AG09309 (cell line): ENCODE data around the gene MAST4.

ENCODE experiments used
- DNase-seq: peaks from one replicate; pipeline ENCODE4 v3.0.0-alpha.2; 2010; ENCODE audit warnings: low read depth
- H3K4me3 ChIP-seq: 2 replicates; pipeline ENCODE4 v1.5.1; 2011; ENCODE audit warnings: mild to moderate bottlenecking, low read depth, low read length, moderate library complexity; ENCODE audit not compliant: control insufficient read depth
- TF ChIP-seq, protein P1 (sequence below): IDR thresholded peaks from 2 replicates; pipeline ENCODE4 v1.5.1; 2011; ENCODE audit warnings: mild to moderate bottlenecking, low read depth, low read length, inconsistent platforms; ENCODE audit not compliant: insufficient read depth, control insufficient read depth; ENCODE audit errors: missing control alignments

Gene MAST4

DNA sequence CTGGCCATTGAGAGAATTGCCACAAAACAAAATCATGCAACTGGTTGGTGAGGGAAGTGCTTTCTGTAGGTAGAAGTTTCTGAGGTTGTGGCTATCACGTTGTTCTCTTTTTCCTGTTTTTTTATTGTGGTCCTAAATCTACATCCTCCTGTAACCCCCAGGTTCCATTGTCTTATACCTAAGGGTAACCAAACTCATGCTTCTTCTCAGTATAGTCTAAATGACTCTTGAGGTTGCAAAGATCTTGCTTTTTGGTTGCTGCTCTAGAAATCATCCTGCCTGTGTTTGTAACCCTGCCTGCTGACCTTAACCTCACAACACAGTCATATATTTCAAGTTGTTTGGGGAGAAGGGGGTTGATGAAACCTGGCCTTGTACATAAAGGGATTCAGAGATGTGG lies 327.3 kb downstream of the MAST4 start:
- H3K4me3 ChIP-seq, result no peak overlapping the region
- no peak for DNase-seq
- TF ChIP-seq, protein P1, sequence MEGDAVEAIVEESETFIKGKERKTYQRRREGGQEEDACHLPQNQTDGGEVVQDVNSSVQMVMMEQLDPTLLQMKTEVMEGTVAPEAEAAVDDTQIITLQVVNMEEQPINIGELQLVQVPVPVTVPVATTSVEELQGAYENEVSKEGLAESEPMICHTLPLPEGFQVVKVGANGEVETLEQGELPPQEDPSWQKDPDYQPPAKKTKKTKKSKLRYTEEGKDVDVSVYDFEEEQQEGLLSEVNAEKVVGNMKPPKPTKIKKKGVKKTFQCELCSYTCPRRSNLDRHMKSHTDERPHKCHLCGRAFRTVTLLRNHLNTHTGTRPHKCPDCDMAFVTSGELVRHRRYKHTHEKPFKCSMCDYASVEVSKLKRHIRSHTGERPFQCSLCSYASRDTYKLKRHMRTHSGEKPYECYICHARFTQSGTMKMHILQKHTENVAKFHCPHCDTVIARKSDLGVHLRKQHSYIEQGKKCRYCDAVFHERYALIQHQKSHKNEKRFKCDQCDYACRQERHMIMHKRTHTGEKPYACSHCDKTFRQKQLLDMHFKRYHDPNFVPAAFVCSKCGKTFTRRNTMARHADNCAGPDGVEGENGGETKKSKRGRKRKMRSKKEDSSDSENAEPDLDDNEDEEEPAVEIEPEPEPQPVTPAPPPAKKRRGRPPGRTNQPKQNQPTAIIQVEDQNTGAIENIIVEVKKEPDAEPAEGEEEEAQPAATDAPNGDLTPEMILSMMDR, result no peak

DNA sequence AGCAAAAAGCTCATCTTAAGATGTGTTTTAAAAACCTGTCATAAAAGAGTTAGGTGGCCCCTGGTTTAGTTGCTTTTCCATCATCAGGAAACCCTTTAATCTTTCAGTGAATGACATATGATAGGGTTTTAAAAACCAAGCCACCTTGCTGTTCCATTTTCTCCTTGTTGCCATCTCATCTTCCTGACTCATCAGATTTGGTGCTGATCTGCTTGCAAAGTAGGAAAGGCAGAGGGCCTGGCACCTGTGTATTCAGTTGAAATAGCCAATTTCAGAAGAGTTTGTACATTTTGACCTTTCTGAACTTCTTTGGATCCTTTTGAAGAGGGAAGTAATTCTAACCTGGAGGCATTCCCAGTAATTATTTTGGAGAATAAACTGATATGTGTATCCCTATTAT lies 327.7 kb downstream of the MAST4 start:
- H3K4me3 ChIP-seq, result no peak overlapping the region
- TF ChIP-seq, protein P1, result no peak
- no peak for DNase-seq

DNA sequence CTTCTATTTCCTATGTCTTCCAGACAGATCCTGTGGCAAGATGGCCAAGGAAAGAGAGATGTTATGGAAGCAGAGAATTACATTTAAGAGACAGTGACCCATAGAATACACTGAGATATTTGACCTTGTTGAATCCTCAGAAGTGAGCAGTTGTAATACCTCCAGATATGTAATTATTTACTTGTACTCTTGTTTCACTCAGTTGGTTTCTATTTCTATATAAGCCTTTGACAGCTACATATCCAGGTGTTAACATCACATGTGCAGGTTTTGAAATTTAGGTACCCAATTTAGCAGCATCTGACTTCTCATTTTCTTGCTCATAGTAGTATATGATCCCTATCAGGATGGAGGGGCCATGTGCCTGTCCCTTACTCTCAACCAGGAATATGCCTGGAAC lies 330.9 kb downstream of the MAST4 start:
- TF ChIP-seq, protein P1, result no peak
- no peak for DNase-seq

DNA sequence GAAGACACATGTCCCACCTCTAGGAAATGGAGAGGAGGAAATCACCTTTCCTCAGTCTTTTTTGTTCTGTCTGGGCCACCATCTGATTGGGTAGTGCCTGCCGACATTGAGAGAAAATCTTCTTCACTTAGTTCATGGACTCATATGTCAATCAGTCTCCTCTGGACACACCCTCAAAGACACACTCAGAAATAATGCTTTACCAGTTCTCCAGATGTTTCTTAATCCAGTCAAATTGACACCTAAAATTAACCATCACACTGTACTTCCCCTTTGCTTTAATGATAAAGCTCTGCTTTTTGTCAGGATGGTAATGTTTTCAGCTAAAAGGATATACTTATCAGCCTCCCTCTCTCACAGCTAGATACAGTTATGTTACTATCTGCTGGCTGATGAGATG lies 333.1 kb downstream of the MAST4 start:
- TF ChIP-seq, protein P1, result no peak
- no peak for DNase-seq
- H3K4me3 ChIP-seq, result no peak overlapping the region

More for the DNA sequence above, 330.9 kb downstream of the MAST4 start:
- no peak overlapping the region for H3K4me3 ChIP-seq

DNA sequence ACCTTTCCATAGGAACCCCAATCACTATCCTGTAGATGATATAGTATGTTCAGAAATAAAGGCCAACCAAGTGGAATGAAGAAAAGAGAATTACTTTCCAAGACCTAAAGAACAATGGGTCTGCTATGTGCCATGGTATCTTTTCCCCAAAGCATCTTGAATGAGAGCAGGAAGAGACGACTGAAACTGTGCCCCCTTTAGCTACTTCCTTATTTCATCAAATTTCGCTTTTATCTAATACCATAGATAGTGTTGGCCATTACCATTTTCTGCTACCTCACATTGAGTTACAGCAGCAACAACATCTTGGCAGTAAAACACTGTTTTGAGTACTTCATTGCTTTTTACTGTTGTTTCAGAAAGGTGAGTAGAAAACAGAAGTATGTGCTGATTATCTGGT lies 333.8 kb downstream of the MAST4 start:
- H3K4me3 ChIP-seq, result no peak overlapping the region
- TF ChIP-seq, protein P1, result no peak
- no peak for DNase-seq

DNA sequence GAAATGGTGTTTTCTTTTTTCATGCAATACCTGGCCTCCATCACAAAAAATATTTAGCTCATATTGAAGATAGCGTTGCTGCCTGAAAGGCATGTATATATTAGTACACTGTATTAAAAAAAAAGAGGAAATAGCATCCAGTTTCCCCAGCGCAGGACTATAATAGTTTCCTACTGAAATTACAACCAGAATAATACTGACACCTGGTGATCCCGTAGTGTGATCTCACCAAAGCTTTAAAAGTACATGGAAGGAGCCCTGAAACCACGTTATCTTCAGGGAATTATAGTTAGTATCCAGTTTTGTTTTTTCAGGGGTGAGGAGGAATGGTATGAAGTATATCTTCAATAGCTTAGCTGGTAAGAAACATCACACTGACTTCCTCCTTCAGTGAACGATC lies 335.5 kb downstream of the MAST4 start:
- H3K4me3 ChIP-seq, result no peak overlapping the region
- no peak for DNase-seq
- TF ChIP-seq, protein P1, result no peak

DNA sequence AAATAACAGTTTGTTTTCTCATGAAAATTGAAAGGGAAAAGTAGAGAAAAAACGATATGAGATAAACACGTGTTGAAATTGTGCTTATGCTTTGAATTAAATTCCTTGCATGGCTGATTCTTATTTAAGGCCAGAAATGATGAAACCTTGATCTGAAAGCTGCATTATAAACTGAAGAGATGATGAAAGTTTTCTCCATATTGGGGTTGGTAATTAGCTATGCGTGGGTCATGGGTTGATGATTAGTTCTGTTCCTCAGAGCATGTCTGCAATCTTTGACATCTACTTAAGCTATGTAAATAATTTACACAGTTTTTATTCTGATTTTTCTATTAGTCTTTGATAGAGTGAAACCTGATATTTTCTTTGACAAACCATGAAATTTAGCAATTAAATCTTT lies 336.3 kb downstream of the MAST4 start:
- TF ChIP-seq, protein P1, result no peak
- no peak for DNase-seq
- H3K4me3 ChIP-seq, result no peak overlapping the region
